Loucy (cell line): ENCODE data around the gene BMP6.

Source experiments
- H2AFZ ChIP-seq: fragments of 200-600 bp; sonication (generic); 2 replicates; pipeline ENCODE4 v1.6.0; 2016; ENCODE audit warnings: antibody characterized with exemption, mild to moderate bottlenecking, low read length, moderate library complexity
- H3F3A ChIP-seq: fragments of 200-600 bp; 2 replicates; pipeline ENCODE4 v1.6.0; 2016; ENCODE audit warnings: antibody characterized with exemption, low read depth, mild to moderate bottlenecking
- H3K27me3 ChIP-seq: fragments of 200-600 bp; sonication (generic); 2 replicates; pipeline ENCODE4 v1.6.1; 2014; ENCODE audit warnings: low read length, mild to moderate bottlenecking; ENCODE audit not compliant: insufficient read depth, poor library complexity, severe bottlenecking
- H3K36me3 ChIP-seq: fragments of 200-600 bp; sonication (generic); 2 replicates; pipeline ENCODE4 v1.6.1; 2016; ENCODE audit warnings: low read length; ENCODE audit not compliant: insufficient read depth
- H3K4me1 ChIP-seq: fragments of 200-600 bp; sonication (generic); 2 replicates; pipeline ENCODE4 v1.5.1; 2014; ENCODE audit warnings: low read length, mild to moderate bottlenecking; ENCODE audit not compliant: insufficient read depth, poor library complexity, severe bottlenecking
- H3K4me2 ChIP-seq: fragments of 200-600 bp; sonication (generic); 2 replicates; pipeline ENCODE4 v1.6.0; 2014; ENCODE audit warnings: antibody characterized with exemption, low read length, low read depth, mild to moderate bottlenecking; ENCODE audit not compliant: poor library complexity, severe bottlenecking
- H3K4me3 ChIP-seq: fragments of 200-600 bp; sonication (generic); 2 replicates; pipeline ENCODE4 v1.5.1; 2014; ENCODE audit warnings: low read length, mild to moderate bottlenecking, mixed read lengths; ENCODE audit not compliant: poor library complexity, severe bottlenecking
- H3K79me2 ChIP-seq: fragments of 200-600 bp; sonication (generic); 2 replicates; pipeline ENCODE4 v1.6.1; 2014; ENCODE audit warnings: low read length; ENCODE audit not compliant: insufficient read depth
- H3K9ac ChIP-seq: fragments of 200-600 bp; sonication (generic); 2 replicates; pipeline ENCODE4 v1.6.0; 2014; ENCODE audit warnings: mild to moderate bottlenecking, low read depth, low read length, moderate library complexity; ENCODE audit not compliant: poor library complexity, severe bottlenecking
- H3K9me2 ChIP-seq: fragments of 200-600 bp; sonication (generic); replicated peaks from 2 replicates; pipeline ENCODE4 v1.6.1; 2016; ENCODE audit warnings: low read depth, low read length, mixed read lengths
- H3K9me3 ChIP-seq: fragments of 200-600 bp; sonication (generic); 2 replicates; pipeline ENCODE4 v1.6.1; 2014; ENCODE audit warnings: mild to moderate bottlenecking, antibody characterized with exemption, low read length, low read depth; ENCODE audit not compliant: insufficient read depth
- H4K20me1 ChIP-seq: fragments of 200-600 bp; sonication (generic); 2 replicates; pipeline ENCODE4 v1.6.0; 2014; ENCODE audit warnings: antibody characterized with exemption, low read length, mild to moderate bottlenecking; ENCODE audit not compliant: insufficient read depth, poor library complexity, severe bottlenecking
- EZH2phosphoT487 ChIP-seq: fragments of 200-600 bp; IDR thresholded peaks from 2 replicates; pipeline ENCODE4 v1.6.1; 2018; ENCODE audit warnings: antibody characterized with exemption, mild to moderate bottlenecking, moderate library complexity, borderline replicate concordance
- TF ChIP-seq, protein P1 (sequence below): fragments of 200-600 bp; sonication (generic); conservative IDR thresholded peaks from 2 replicates; pipeline ENCODE4 v1.5.1; 2014; ENCODE audit warnings: mild to moderate bottlenecking, antibody characterized with exemption, low read length

The BMP6 gene

DNA sequence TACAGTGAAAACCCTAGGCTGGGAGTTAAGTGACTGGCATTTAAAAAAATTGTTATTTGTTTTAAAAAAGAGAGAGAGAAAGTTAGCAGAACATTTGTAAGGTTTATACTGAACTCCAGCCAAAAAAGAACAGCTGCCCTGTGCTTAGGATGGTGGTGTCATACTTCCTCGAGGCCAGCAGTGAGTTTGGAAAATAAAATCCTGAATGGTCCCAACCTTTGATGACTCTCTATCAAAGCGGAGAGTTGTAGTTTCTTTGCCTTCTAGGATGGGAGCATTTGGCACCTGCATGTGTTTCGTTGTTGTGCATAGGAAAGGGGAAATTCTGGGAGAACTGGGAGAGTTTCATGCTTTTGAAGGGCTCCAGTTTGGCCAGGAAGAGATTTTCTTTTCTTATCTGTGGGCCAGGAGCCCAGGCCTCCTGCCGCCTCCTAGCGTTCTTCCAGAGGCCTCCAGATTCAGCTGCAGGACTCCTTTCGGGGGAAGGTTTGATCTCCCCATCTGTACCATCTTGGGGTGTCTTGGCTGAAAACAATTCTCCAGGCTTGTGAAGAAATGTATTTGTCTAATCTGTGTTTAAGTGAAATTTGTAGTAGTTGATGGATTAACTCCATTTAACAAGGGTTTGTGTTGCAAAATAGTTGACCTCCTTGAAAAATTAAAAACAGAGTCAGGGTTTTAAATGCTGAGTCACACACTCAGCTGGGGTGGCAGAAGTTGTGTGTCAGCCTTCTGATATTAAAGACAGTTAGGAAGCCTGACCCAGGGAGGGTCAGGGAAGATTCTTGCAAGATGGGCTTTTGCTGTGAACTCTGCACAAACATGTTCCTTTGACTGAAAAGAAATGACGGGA, 121.3 kb downstream of the BMP6 start:
- no peak overlapping the region for H2AFZ ChIP-seq
- no peak for TF ChIP-seq EZH2phosphoT487

DNA sequence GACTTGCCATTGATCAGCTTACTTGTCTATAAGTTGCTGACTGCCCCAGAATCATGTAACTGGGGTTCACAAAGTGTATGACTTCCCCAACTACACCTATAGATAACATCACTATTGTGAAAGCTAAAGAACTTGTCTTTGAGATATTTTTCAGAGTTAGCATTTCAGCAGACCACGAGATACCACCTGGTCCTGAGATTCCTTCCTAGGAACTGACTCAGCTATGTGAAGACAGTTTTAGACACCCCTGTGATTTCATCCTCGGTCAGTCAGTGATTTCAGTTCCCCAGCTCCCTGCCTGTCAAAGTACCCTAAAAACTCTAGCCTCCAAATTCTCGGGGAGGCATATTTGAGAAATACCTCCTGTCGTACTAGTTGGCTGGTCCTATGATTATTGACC, 122.3 kb downstream of the BMP6 start:
- Histone ChIP-seq H3K9me3 (peaks cover 7% of the 10 kb centered on the region; the same call in 1 of the 2 replicates), H4K20me1 (no peaks in the 10 kb centered on the region), H3K36me3 (no peaks in the 10 kb centered on the region), H3K9ac (no peak overlapping the region), H3K4me1 (no peaks in the 10 kb centered on the region), H3K4me3 (no peak overlapping the region), H3K9me2 (no peaks in the 10 kb centered on the region), H3K27me3 (no peaks in the 10 kb centered on the region), H2AFZ (no peak overlapping the region), H3K79me2 (no peaks in the 10 kb centered on the region), H3K4me2 (no peak overlapping the region), H3F3A (no peaks in the 10 kb centered on the region)
- no peak for TF ChIP-seq EZH2phosphoT487
- TF ChIP-seq, protein P1, sequence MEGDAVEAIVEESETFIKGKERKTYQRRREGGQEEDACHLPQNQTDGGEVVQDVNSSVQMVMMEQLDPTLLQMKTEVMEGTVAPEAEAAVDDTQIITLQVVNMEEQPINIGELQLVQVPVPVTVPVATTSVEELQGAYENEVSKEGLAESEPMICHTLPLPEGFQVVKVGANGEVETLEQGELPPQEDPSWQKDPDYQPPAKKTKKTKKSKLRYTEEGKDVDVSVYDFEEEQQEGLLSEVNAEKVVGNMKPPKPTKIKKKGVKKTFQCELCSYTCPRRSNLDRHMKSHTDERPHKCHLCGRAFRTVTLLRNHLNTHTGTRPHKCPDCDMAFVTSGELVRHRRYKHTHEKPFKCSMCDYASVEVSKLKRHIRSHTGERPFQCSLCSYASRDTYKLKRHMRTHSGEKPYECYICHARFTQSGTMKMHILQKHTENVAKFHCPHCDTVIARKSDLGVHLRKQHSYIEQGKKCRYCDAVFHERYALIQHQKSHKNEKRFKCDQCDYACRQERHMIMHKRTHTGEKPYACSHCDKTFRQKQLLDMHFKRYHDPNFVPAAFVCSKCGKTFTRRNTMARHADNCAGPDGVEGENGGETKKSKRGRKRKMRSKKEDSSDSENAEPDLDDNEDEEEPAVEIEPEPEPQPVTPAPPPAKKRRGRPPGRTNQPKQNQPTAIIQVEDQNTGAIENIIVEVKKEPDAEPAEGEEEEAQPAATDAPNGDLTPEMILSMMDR, result no peak

More for the DNA sequence above, 121.3 kb downstream of the BMP6 start:
- Histone ChIP-seq H3K9me2 (no peaks in the 10 kb centered on the region), H3K9ac (no peak overlapping the region), H3K27me3 (no peaks in the 10 kb centered on the region), H3K79me2 (no peaks in the 10 kb centered on the region), H3K9me3 (peaks cover 7% of the 10 kb centered on the region; the same call in 1 of the 2 replicates), H3K4me2 (no peak overlapping the region), H3F3A (no peaks in the 10 kb centered on the region), H4K20me1 (no peaks in the 10 kb centered on the region), H3K36me3 (no peaks in the 10 kb centered on the region), H3K4me3 (no peak overlapping the region), H3K4me1 (no peaks in the 10 kb centered on the region)

DNA sequence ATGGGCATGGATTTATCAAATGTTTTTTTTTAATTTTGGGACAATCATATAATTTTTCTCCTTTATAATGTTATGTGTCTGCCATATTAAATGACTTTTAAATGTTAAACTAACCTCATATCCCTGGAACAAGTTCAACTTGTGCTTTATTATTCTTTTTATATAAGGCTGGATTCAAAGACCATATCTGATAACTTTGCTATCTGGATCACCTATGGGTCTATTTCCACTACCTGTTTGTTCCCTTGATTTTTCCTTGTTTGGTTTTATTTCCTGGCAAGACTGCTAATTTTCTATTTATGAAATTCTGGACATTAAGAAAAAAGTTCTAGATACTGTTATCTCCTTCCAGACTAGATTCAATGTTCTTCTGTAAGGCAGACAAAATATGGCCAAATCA, 125.9 kb downstream of the BMP6 start:
- H3K79me2 ChIP-seq, result no peaks in the 10 kb centered on the region
- no peaks in the 10 kb centered on the region for H3K4me1 ChIP-seq
- no peaks in the 10 kb centered on the region for H4K20me1 ChIP-seq

More for the DNA sequence above, 125.9 kb downstream of the BMP6 start:
- H3K4me3 ChIP-seq, result no peak overlapping the region
- H3K9ac ChIP-seq, result no peak overlapping the region
- H3K36me3 ChIP-seq, result no peaks in the 10 kb centered on the region
- H3K4me2 ChIP-seq, result no peak overlapping the region
- H3K9me2 ChIP-seq, result no peaks in the 10 kb centered on the region
- peaks cover 7% of the 10 kb centered on the region; the same call in 1 of the 2 replicates for H3K9me3 ChIP-seq
- no peak overlapping the region for H2AFZ ChIP-seq
- H3K27me3 ChIP-seq, result no peaks in the 10 kb centered on the region
- no peaks in the 10 kb centered on the region for H3F3A ChIP-seq
- TF ChIP-seq, protein P1, result no peak
- TF ChIP-seq EZH2phosphoT487, result no peak
